Astrocyte (in vitro differentiated cells and primary cell): ENCODE results near the gene SIN3B.

Experiments
- EZH2 ChIP-seq: IDR thresholded peaks from 2 replicates; pipeline ENCODE4 v1.6.1; 2012; ENCODE audit warnings: mild to moderate bottlenecking, low read length, inconsistent platforms; ENCODE audit not compliant: insufficient read depth
- TF ChIP-seq, protein P1 (sequence below): IDR thresholded peaks from 2 replicates; pipeline ENCODE4 v1.5.1; 2011; ENCODE audit warnings: low read depth, mild to moderate bottlenecking, inconsistent platforms, low read length, moderate library complexity; ENCODE audit not compliant: insufficient read depth

DNA sequence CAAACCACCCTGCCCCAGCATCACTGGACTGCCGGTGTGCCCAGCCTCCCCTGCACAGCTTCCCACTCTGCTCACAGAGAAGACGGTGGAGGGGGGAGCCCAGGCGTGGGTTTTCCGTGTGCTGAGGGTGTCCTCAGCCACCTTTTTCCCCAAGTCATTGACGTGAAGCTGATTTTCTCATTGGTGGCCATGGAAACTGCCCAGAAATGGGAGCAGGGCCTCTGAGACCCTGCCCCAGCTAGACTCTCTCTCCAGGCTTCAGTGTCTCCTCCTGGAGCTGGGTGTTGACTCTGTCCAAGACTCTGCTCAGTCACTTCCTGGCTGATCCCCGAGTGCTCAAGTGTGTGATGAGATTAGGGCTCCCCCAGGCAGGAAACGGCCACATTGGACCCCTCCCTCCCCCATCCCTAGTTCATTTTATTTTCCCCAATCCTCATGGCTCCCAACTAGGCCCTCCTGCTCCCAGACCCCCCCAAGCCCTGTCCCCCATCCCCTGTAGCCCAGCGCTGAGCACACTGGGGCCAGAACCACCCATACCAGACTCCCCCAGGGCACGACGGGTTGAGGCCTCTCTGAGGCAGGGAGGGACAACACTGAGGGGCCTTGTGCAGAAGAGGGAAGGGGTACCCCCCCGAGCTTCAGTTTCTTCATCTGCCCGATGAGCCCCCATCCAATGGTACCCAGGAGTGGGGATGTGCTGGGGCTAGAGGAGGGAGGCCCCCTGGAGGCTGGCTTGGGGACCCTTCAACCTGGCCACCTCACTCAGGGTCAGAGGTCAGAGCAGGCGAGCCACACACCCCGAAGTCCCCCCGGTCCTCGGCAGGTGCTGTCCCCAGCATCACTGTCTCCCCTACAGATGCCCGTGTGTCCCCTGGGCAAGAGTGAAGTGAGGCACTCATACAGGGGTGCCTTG is 58.4 kb downstream of the SIN3B start:
- no peak for TF ChIP-seq EZH2
- TF ChIP-seq, protein P1, sequence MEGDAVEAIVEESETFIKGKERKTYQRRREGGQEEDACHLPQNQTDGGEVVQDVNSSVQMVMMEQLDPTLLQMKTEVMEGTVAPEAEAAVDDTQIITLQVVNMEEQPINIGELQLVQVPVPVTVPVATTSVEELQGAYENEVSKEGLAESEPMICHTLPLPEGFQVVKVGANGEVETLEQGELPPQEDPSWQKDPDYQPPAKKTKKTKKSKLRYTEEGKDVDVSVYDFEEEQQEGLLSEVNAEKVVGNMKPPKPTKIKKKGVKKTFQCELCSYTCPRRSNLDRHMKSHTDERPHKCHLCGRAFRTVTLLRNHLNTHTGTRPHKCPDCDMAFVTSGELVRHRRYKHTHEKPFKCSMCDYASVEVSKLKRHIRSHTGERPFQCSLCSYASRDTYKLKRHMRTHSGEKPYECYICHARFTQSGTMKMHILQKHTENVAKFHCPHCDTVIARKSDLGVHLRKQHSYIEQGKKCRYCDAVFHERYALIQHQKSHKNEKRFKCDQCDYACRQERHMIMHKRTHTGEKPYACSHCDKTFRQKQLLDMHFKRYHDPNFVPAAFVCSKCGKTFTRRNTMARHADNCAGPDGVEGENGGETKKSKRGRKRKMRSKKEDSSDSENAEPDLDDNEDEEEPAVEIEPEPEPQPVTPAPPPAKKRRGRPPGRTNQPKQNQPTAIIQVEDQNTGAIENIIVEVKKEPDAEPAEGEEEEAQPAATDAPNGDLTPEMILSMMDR = no peak
